Keratinocyte (primary cell): ENCODE data around the gene ADCY5. TPM values are rescaled to one million over a fixed set of nuclear protein-coding genes. Genes with fewer than 3 reads are reported as not detected.

Experiments
- DNase-seq: peaks from one replicate; pipeline ENCODE4 v3.0.0-alpha.2; 2011; ENCODE audit warnings: low read depth, missing footprints, low spot score
- FAIRE-seq: peaks from 2 replicates; lab custom pipeline; 2011; peaks lifted over from hg19 to GRCh38; lab: Jason Lieb, UNC
- H2AFZ ChIP-seq: 2 replicates; pipeline ENCODE4 v1.6.0; 2012; ENCODE audit warnings: low read length, control low read depth, inconsistent platforms; ENCODE audit not compliant: control insufficient read depth
- H3K27ac ChIP-seq: 2 replicates; pipeline ENCODE4 v1.5.1; 2011; ENCODE audit warnings: low read length; ENCODE audit not compliant: control insufficient read depth, insufficient read depth
- H3K27me3 ChIP-seq: 3 replicates; pipeline ENCODE4 v1.6.0; 2011; ENCODE audit warnings: low read length; ENCODE audit not compliant: control insufficient read depth, insufficient read depth; ENCODE audit errors: extremely low read depth
- H3K36me3 ChIP-seq, 2 experiments: 2 replicates in 1 of 2; 3 replicates in 1 of 2; pipeline ENCODE4 v1.5.1; 2011; ENCODE audit warnings: low read length in 2 of 2, mild to moderate bottlenecking in 1 of 2; ENCODE audit not compliant: control insufficient read depth in 2 of 2, insufficient read depth in 2 of 2; ENCODE audit errors: extremely low read depth in 1 of 2
- H3K4me1 ChIP-seq: 3 replicates; pipeline ENCODE4 v1.5.1; 2011; ENCODE audit warnings: low read length; ENCODE audit not compliant: control insufficient read depth, insufficient read depth; ENCODE audit errors: extremely low read depth
- H3K4me2 ChIP-seq: 3 replicates; pipeline ENCODE4 v1.6.0; 2011; ENCODE audit warnings: low read depth, low read length; ENCODE audit not compliant: control insufficient read depth, insufficient read depth; ENCODE audit errors: extremely low read depth
- H3K4me3 ChIP-seq, 3 experiments: fragments of 200-600 bp in 1 of 3; sonication (generic) in 1 of 3; 2 replicates in 2 of 3; 3 replicates in 1 of 3; pipeline ENCODE4 v1.5.1; 2011 to 2016; ENCODE audit warnings: low read length in 3 of 3, mild to moderate bottlenecking in 3 of 3, control low read depth in 2 of 3, inconsistent platforms in 1 of 3, low read depth in 1 of 3, mixed read lengths in 1 of 3, mixed run types in 1 of 3, moderate library complexity in 1 of 3; ENCODE audit not compliant: control insufficient read depth in 2 of 3, insufficient read depth in 2 of 3; ENCODE audit errors: extremely low read depth in 1 of 3
- H3K79me2 ChIP-seq: 2 replicates; pipeline ENCODE4 v1.6.0; 2012; ENCODE audit warnings: low read length; ENCODE audit not compliant: control insufficient read depth, insufficient read depth
- H3K9ac ChIP-seq: 3 replicates; pipeline ENCODE4 v1.6.0; 2011; ENCODE audit warnings: low read length; ENCODE audit not compliant: control insufficient read depth, insufficient read depth; ENCODE audit errors: extremely low read depth
- H3K9me1 ChIP-seq: 3 replicates; pipeline ENCODE4 v1.6.0; 2011; ENCODE audit warnings: low read length; ENCODE audit not compliant: control insufficient read depth, insufficient read depth; ENCODE audit errors: extremely low read depth
- H3K9me3 ChIP-seq: 2 replicates; pipeline ENCODE4 v1.5.1; 2012; ENCODE audit warnings: low read depth, low read length; ENCODE audit not compliant: control insufficient read depth
- H4K20me1 ChIP-seq: 3 replicates; pipeline ENCODE4 v1.6.0; 2011; ENCODE audit warnings: low read length; ENCODE audit not compliant: control insufficient read depth, insufficient read depth; ENCODE audit errors: extremely low read depth
- EZH2 ChIP-seq: IDR thresholded peaks from one replicate; pipeline ENCODE4 v1.6.1; 2012; ENCODE audit warnings: inconsistent platforms, mild to moderate bottlenecking, low read length, moderate library complexity
- dilution Hi-C: fragments of 300-500 bp; cut with MboI; formaldehyde crosslinking; loops from one replicate; pipeline ENCODE4 v1.7.0; 2020; ENCODE audit warnings: low sequenced_read_pairs; ENCODE audit not compliant: extremely low pct_ligation_motif_present
- polyA plus RNA-seq, 5 experiments: library from polyadenylated mRNA; depleted of rRNA in 3 of 5; stranded (reverse) in 3 of 5; stranded (forward) in 1 of 5; unstranded in 1 of 5; fragments of >200 nt; gene quantifications; 1 replicate in 1 of 5; 2 replicates in 3 of 5; 3 replicates in 1 of 5; pipeline versions ENCODE4 v1.2.1 to v1.2.3, GENCODE V29; 2011 to 2012; ENCODE audit warnings: missing spikeins in 2 of 5, low read depth in 1 of 5, low replicate concordance in 1 of 5
- TF ChIP-seq, protein P1 (sequence below), 3 experiments: IDR thresholded peaks in 1 of 3; conservative IDR thresholded peaks in 1 of 3; optimal IDR thresholded peaks in 1 of 3; 2 replicates in 2 of 3; 3 replicates in 1 of 3; pipeline versions ENCODE3 to v1.5.1; 2011; ENCODE audit warnings: low read length in 3 of 3, mild to moderate bottlenecking in 3 of 3, moderate library complexity in 2 of 3, control low read depth in 1 of 3, inconsistent platforms in 1 of 3; ENCODE audit not compliant: insufficient read depth in 2 of 3; ENCODE audit errors: extremely low read depth in 1 of 3

ADCY5 gene
- polyA plus RNA-seq, 1 donor (not counting 4 experiments of a cell fraction or from before 2014, with no cell fraction given), result not detected

DNA sequence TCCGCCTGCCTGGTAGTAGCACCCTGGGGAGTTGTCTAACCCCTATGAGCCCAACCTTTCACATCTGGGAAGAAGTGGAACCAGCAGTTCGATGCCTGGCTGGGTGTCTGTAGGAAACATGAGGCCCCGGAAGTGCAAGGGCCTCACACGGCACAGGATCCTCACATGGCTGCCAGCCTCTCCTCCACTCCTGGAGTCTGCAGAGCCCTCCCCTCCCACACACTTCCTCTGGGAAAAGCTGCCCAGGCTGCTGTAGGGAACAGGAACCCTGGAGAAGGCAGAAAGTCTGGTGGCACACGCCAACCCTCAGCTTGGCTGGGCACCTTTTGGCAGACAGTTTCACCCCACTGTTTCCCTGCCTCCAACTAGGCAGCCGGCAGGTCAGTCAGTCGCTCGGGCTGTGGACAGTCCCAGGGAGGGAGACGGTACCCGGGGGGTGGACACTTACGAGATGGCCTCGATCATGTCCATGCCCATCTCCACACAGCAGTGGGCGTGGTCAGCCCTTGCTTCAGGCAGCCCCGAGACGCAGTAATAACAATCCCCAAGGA is 118.4 kb downstream of the ADCY5 start:
- H3K4me1 ChIP-seq, result no peaks in the 10 kb centered on the region
- no peak overlapping the region for H3K9ac ChIP-seq
- H3K4me2 ChIP-seq, result no peak overlapping the region
- DNase-seq, result no peak
- peaks cover 3% of the 10 kb centered on the region for H4K20me1 ChIP-seq
- FAIRE-seq, result no peak
- TF ChIP-seq, protein P1, sequence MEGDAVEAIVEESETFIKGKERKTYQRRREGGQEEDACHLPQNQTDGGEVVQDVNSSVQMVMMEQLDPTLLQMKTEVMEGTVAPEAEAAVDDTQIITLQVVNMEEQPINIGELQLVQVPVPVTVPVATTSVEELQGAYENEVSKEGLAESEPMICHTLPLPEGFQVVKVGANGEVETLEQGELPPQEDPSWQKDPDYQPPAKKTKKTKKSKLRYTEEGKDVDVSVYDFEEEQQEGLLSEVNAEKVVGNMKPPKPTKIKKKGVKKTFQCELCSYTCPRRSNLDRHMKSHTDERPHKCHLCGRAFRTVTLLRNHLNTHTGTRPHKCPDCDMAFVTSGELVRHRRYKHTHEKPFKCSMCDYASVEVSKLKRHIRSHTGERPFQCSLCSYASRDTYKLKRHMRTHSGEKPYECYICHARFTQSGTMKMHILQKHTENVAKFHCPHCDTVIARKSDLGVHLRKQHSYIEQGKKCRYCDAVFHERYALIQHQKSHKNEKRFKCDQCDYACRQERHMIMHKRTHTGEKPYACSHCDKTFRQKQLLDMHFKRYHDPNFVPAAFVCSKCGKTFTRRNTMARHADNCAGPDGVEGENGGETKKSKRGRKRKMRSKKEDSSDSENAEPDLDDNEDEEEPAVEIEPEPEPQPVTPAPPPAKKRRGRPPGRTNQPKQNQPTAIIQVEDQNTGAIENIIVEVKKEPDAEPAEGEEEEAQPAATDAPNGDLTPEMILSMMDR (optimal IDR thresholded peaks at IDR 0.05 in 1 of 3, IDR thresholded peaks at IDR 0.05 in 1 of 3, conservative IDR thresholded peaks at IDR 0.05 in 1 of 3; ENCODE audit: extremely low read depth in 1 of 3, insufficient read depth in 2 of 3, low read length in 3 of 3), result no peak
- TF ChIP-seq EZH2, result no peak
- H3K9me3 ChIP-seq, result no peaks in the 10 kb centered on the region
- dilution Hi-C loops, result no loop called here
- no peaks in the 10 kb centered on the region for H3K9me1 ChIP-seq
- H2AFZ ChIP-seq, result no peak overlapping the region
- H3K79me2 ChIP-seq, result no peaks in the 10 kb centered on the region
- no peaks in the 10 kb centered on the region for H3K36me3 ChIP-seq
- H3K27me3 ChIP-seq, result no peaks in the 10 kb centered on the region
- H3K4me3 ChIP-seq, result no peak overlapping the region
- H3K27ac ChIP-seq, result no peak overlapping the region

DNA sequence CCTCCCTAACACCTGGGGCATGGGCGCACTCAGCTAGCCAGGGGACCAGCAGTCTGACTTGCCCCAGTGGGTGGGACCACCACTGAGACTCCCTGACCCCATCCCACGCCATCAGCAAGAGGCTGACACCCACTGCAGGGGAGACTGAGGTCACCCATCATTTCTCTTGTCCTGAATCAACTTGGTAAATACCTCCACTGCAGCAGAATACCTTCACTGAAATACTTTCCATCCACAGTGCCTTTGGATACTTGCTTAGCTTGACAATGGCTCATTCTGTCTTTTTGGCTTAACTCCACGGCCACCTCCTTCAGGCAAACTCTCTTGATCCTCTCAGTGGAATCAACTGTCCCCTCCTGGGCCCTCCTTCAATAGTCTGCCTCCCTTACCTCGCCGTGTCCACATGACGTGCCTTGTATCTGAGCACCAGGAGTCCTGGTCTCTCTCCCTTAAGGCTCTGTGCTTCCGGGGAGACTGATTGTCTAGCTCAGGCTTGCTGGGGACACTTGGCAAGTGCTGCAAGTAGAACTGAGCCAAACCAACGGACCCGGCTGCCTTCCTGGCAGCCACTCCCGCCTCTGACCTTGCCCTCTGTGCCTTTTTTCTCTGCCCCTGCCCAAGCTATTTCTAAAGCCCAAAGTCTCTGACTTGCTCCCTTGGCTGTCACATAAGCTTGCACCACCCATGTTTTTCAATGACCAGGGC is 119.1 kb downstream of the ADCY5 start:
- dilution Hi-C loops, result no loop called here
- no peak overlapping the region for H3K27ac ChIP-seq

More for the DNA sequence above, 119.1 kb downstream of the ADCY5 start:
- DNase-seq (no peak), FAIRE-seq (no peak)
- Histone ChIP-seq H3K9ac (no peak overlapping the region), H4K20me1 (peaks cover 3% of the 10 kb centered on the region), H3K79me2 (no peaks in the 10 kb centered on the region), H3K36me3 (no peaks in the 10 kb centered on the region), H3K4me1 (no peaks in the 10 kb centered on the region), H2AFZ (no peak overlapping the region), H3K9me1 (no peaks in the 10 kb centered on the region), H3K27me3 (peaks cover 4% of the 10 kb centered on the region), H3K9me3 (no peaks in the 10 kb centered on the region), H3K4me3 (no peak overlapping the region), H3K4me2 (no peak overlapping the region)
- TF ChIP-seq, protein P1 (optimal IDR thresholded peaks at IDR 0.05 in 1 of 3, IDR thresholded peaks at IDR 0.05 in 1 of 3, conservative IDR thresholded peaks at IDR 0.05 in 1 of 3; ENCODE audit: extremely low read depth in 1 of 3, insufficient read depth in 2 of 3, low read length in 3 of 3), result no peak
- no peak for TF ChIP-seq EZH2
